H9 (cell line): ENCODE results near the gene SMIM23. TPM values are rescaled to one million over a fixed set of nuclear protein-coding genes. Genes with fewer than 3 reads are reported as not detected.

Experiments
- DNase-seq: peaks from one replicate; pipeline ENCODE4 v3.0.0-alpha.2; 2017
- H2AFZ ChIP-seq: one replicate; pipeline ENCODE4 v1.6.1; 2013; ENCODE audit warnings: mild to moderate bottlenecking, low read length, control low read depth, moderate library complexity
- H2AK5ac ChIP-seq: 2 replicates; pipeline ENCODE4 v1.6.1; 2013; ENCODE audit warnings: low read length, control low read depth, mixed read lengths; ENCODE audit not compliant: insufficient read length
- H2BK120ac ChIP-seq: one replicate; pipeline ENCODE4 v1.6.1; 2013; ENCODE audit warnings: low read depth, mild to moderate bottlenecking, low read length, control low read depth, inconsistent platforms; ENCODE audit not compliant: poor library complexity, severe bottlenecking
- H2BK12ac ChIP-seq: 2 replicates; pipeline ENCODE4 v1.6.1; 2013; ENCODE audit warnings: low read length, control low read depth, mixed read lengths, low read depth; ENCODE audit not compliant: insufficient read length
- H2BK15ac ChIP-seq: 2 replicates; pipeline ENCODE4 v1.6.1; 2013; ENCODE audit warnings: low read depth, low read length, control low read depth
- H2BK20ac ChIP-seq: one replicate; pipeline ENCODE4 v1.6.1; 2013; ENCODE audit warnings: low read depth, mild to moderate bottlenecking, low read length, control low read depth, inconsistent platforms; ENCODE audit not compliant: poor library complexity, severe bottlenecking
- H2BK5ac ChIP-seq: 2 replicates; pipeline ENCODE4 v1.6.1; 2013; ENCODE audit warnings: low read length, control low read depth, mixed read lengths; ENCODE audit not compliant: insufficient read length
- H3K14ac ChIP-seq: 2 replicates; pipeline ENCODE4 v1.6.1; 2013; ENCODE audit warnings: low read length, control low read depth; ENCODE audit not compliant: insufficient read depth
- H3K18ac ChIP-seq: 2 replicates; pipeline ENCODE4 v1.6.1; 2013; ENCODE audit warnings: low read depth, mild to moderate bottlenecking, mixed read lengths, low read length, control low read depth; ENCODE audit not compliant: insufficient read length
- H3K23ac ChIP-seq: 2 replicates; pipeline ENCODE4 v1.6.1; 2013; ENCODE audit warnings: low read length, control low read depth, mixed read lengths, low read depth; ENCODE audit not compliant: insufficient read length
- H3K23me2 ChIP-seq: 2 replicates; pipeline ENCODE4 v1.6.1; 2013; ENCODE audit warnings: low read depth, mild to moderate bottlenecking, mixed read lengths, low read length, control low read depth; ENCODE audit not compliant: insufficient read length, poor library complexity, severe bottlenecking
- H3K27ac ChIP-seq: 2 replicates; pipeline ENCODE4 v1.5.1; 2013; ENCODE audit warnings: low read length, control low read depth, mixed read lengths, low read depth; ENCODE audit not compliant: insufficient read length
- H3K27me3 ChIP-seq: 2 replicates; pipeline ENCODE4 v1.6.1; 2013; ENCODE audit warnings: low read length, control low read depth, inconsistent platforms; ENCODE audit not compliant: insufficient read depth
- H3K4ac ChIP-seq: 2 replicates; pipeline ENCODE4 v1.6.1; 2013; ENCODE audit warnings: low read depth, mild to moderate bottlenecking, control low read depth, inconsistent platforms, low read length, moderate library complexity
- H3K4me1 ChIP-seq: 2 replicates; pipeline ENCODE4 v1.6.1; 2013; ENCODE audit warnings: low read length, control low read depth, inconsistent platforms; ENCODE audit not compliant: insufficient read depth
- H3K4me2 ChIP-seq: 2 replicates; pipeline ENCODE4 v1.6.1; 2013; ENCODE audit warnings: low read length, control low read depth, mixed read lengths; ENCODE audit not compliant: insufficient read length, insufficient read depth
- H3K56ac ChIP-seq: 2 replicates; pipeline ENCODE4 v1.6.1; 2013; ENCODE audit warnings: low read depth, mild to moderate bottlenecking, mixed read lengths, low read length, control low read depth; ENCODE audit not compliant: insufficient read length
- H3K79me1 ChIP-seq: 2 replicates; pipeline ENCODE4 v1.6.1; 2013; ENCODE audit warnings: low read depth, mild to moderate bottlenecking, moderate library complexity, low read length, control low read depth, inconsistent platforms; ENCODE audit not compliant: insufficient read depth, poor library complexity, severe bottlenecking
- H3K79me2 ChIP-seq: 2 replicates; pipeline ENCODE4 v1.6.1; 2013; ENCODE audit warnings: low read length, control low read depth, inconsistent platforms; ENCODE audit not compliant: insufficient read depth
- H3K9ac ChIP-seq: 2 replicates; pipeline ENCODE4 v1.6.1; 2013; ENCODE audit warnings: low read length, control low read depth, mixed read lengths; ENCODE audit not compliant: insufficient read length; ENCODE audit errors: extremely low read depth
- H3K9me3 ChIP-seq: one replicate; pipeline ENCODE4 v1.6.1; 2013; ENCODE audit warnings: low read depth, low read length, inconsistent platforms; ENCODE audit not compliant: control insufficient read depth
- H3T11ph ChIP-seq: one replicate; pipeline ENCODE4 v1.6.1; 2013; ENCODE audit warnings: mild to moderate bottlenecking, low read length, control low read depth, inconsistent platforms
- H4K20me1 ChIP-seq: one replicate; pipeline ENCODE4 v1.6.1; 2013; ENCODE audit not compliant: control insufficient read depth, insufficient read length, insufficient read depth
- H4K5ac ChIP-seq: 2 replicates; pipeline ENCODE4 v1.6.1; 2013; ENCODE audit warnings: low read depth, mild to moderate bottlenecking, mixed read lengths, low read length, control low read depth; ENCODE audit not compliant: insufficient read length
- H4K8ac ChIP-seq: replicated peaks from 2 replicates; pipeline ENCODE4 v1.6.1; 2013; ENCODE audit warnings: low read length, control low read depth, mixed read lengths, low read depth; ENCODE audit not compliant: insufficient read length
- H4K91ac ChIP-seq: 2 replicates; pipeline ENCODE4 v1.6.1; 2013; ENCODE audit warnings: low read depth, mild to moderate bottlenecking, moderate library complexity, mixed read lengths, low read length, control low read depth; ENCODE audit not compliant: insufficient read length
- H3K27ac Mint-ChIP-seq, 3 experiments: 2 replicates in 2 of 3; 3 replicates in 1 of 3; pipeline ENCODE4 v1.8.0; 2020 to 2021; ENCODE audit warnings: mixed read lengths in 3 of 3, mild to moderate bottlenecking in 1 of 3, moderate library complexity in 1 of 3
- H3K27me3 Mint-ChIP-seq: 2 replicates; pipeline ENCODE4 v1.8.0; 2021; ENCODE audit warnings: low read depth, mild to moderate bottlenecking, moderate library complexity, mixed read lengths
- H3K36me3 Mint-ChIP-seq, 3 experiments: 2 replicates in 2 of 3; 3 replicates in 1 of 3; pipeline ENCODE4 v1.8.0; 2020 to 2021; ENCODE audit warnings: low read depth in 3 of 3, mixed read lengths in 3 of 3; ENCODE audit not compliant: insufficient read depth in 1 of 3
- H3K4me1 Mint-ChIP-seq, 2 experiments: 2 replicates each; pipeline ENCODE4 v1.8.0; 2020; ENCODE audit warnings: mixed read lengths in 2 of 2
- H3K4me3 Mint-ChIP-seq, 2 experiments: 2 replicates in 1 of 2; 3 replicates in 1 of 2; pipeline ENCODE4 v1.8.0; 2020 to 2021; ENCODE audit warnings: mild to moderate bottlenecking in 2 of 2, mixed read lengths in 2 of 2, moderate library complexity in 1 of 2
- H3K9me3 Mint-ChIP-seq, 2 experiments: 2 replicates in 1 of 2; 3 replicates in 1 of 2; pipeline ENCODE4 v1.8.0; 2020; ENCODE audit warnings: mild to moderate bottlenecking in 2 of 2, mixed read lengths in 2 of 2, moderate library complexity in 1 of 2
- CTCF ChIP-seq: fragments of 200-600 bp; sonication (generic); conservative IDR thresholded peaks from 3 replicates; pipeline ENCODE4 v1.8.0; 2021; ENCODE audit warnings: antibody characterized with exemption, mild to moderate bottlenecking
- WGBS: extraction: QIAGEN DNeasy Blood & Tissue Kit; methylation state at CpG from one replicate; pipeline ENCODE4 v1.1.7; 2013; ENCODE audit warnings: missing lambda C conversion rate, low lambda C conversion rate, mixed read lengths; ENCODE audit not compliant: insufficient read length; ENCODE audit errors: extremely low coverage; 5-methylcytosine and 5-hydroxymethylcytosine counted together
- total RNA-seq: library from RNA; stranded (reverse); gene quantifications from 2 replicates; pipeline ENCODE4 v1.2.1, GENCODE V29; 2021

SMIM23 gene
- total RNA-seq, 1 experiment from 2014 or later: not detected

DNA sequence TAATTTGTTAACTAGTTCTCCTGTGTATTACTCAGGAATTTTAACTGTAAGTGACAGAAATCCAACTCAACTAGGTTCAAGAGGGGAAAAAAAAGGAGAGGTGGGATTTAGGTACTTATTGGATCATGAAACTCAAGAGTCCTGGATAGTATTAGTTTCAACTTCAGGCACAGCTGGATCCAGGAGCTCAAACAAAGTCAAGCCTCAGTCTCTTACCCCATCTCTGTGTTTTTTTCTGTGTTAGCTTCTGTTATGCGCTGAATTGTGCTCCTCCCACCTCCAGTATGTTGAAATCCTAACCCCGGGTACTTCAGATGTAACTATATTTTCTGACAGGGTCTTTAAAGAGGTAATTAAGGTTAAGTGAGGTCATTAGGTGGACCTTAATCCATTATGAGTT, 53.5 kb downstream of the SMIM23 start:
- H3K18ac ChIP-seq: no peak overlapping the region
- no peak for TF ChIP-seq CTCF
- H3T11ph ChIP-seq: no peak overlapping the region
- no peaks in the 10 kb centered on the region for H3K23me2 ChIP-seq
- H3K9me3 ChIP-seq: no peaks in the 10 kb centered on the region
- no peak overlapping the region for H2AFZ ChIP-seq
- H3K56ac ChIP-seq: no peak overlapping the region
- H2BK12ac ChIP-seq: no peak overlapping the region
- no peaks in the 10 kb centered on the region for H3K79me1 ChIP-seq
- no peak overlapping the region for H2BK120ac ChIP-seq
- H4K20me1 ChIP-seq: no peaks in the 10 kb centered on the region
- peaks cover 0 to 4% (median 3%) of the 10 kb centered on the region in 3 experiments; a peak in 2 of 7 replicates for H3K36me3 Mint-ChIP-seq
- no peak overlapping the region for H2BK20ac ChIP-seq
- H3K9me3 Mint-ChIP-seq: peaks cover 0 to 4% of the 10 kb centered on the region in 2 experiments; a peak in 2 of 5 replicates
- H3K4me1 ChIP-seq: peaks cover 5% of the 10 kb centered on the region
- H3K79me2 ChIP-seq: no peaks in the 10 kb centered on the region
- no peak overlapping the region for H3K4me3 Mint-ChIP-seq
- no peak overlapping the region for H3K27ac ChIP-seq
- no peak overlapping the region for H3K14ac ChIP-seq
- H4K8ac ChIP-seq: no peak overlapping the region
- no peaks in the 10 kb centered on the region for H3K27me3 ChIP-seq
- H3K4me1 Mint-ChIP-seq: peaks cover 12 to 37% of the 10 kb centered on the region in 2 experiments
- WGBS: no CpG with 5 or more reads among the region's 2 CpGs
- no peak overlapping the region for H3K27ac Mint-ChIP-seq
- H4K91ac ChIP-seq: no peak overlapping the region
- no peak overlapping the region for H3K4me2 ChIP-seq
- no peak for DNase-seq
- no peak overlapping the region for H2BK15ac ChIP-seq
- H4K5ac ChIP-seq: no peak overlapping the region
- no peaks in the 10 kb centered on the region; the same call in none of the 2 replicates for H3K27me3 Mint-ChIP-seq
- no peak overlapping the region for H3K4ac ChIP-seq
- no peak overlapping the region for H3K23ac ChIP-seq
- H2BK5ac ChIP-seq: no peak overlapping the region
- no peak overlapping the region for H3K9ac ChIP-seq
- no peak overlapping the region for H2AK5ac ChIP-seq
